Esophagus squamous epithelium (tissue), 5 donors: ENCODE data around the gene BMP7. TPM values are rescaled to one million over a fixed set of nuclear protein-coding genes. Genes with fewer than 3 reads are reported as not detected.

ENCODE experiments used
- DNase-seq: peaks from one replicate; lab custom pipeline; 2025; lab: John Stamatoyannopoulos, UW
- H3K27ac ChIP-seq, 4 donors: fragments of 200-600 bp; sonication (generic); one replicate each; pipeline ENCODE4 v1.5.1; 2016 to 2019; ENCODE audit warnings: mild to moderate bottlenecking in 1 of 4
- H3K27me3 ChIP-seq, 4 donors: fragments of 200-600 bp; sonication (generic); 1 replicate in 3 of 4; 2 replicates in 1 of 4; pipeline versions ENCODE4 v1.5.1 to v1.6.0; 2017 to 2021; ENCODE audit warnings: antibody characterized with exemption in 1 of 4
- H3K36me3 ChIP-seq, 3 donors: fragments of 200-600 bp; sonication (generic); one replicate each; pipeline ENCODE4 v1.5.1; 2016 to 2019
- H3K4me1 ChIP-seq, 3 donors: fragments of 200-600 bp; sonication (generic); one replicate each; pipeline ENCODE4 v1.5.1; 2017 to 2019
- H3K4me3 ChIP-seq, 4 donors: fragments of 200-600 bp; sonication (generic); 1 replicate in 3 of 4; 2 replicates in 1 of 4; pipeline ENCODE4 v1.5.1; 2016 to 2019; ENCODE audit warnings: mild to moderate bottlenecking in 2 of 4, moderate library complexity in 1 of 4
- H3K9me3 ChIP-seq, 3 donors: fragments of 200-600 bp; sonication (generic); one replicate each; pipeline ENCODE4 v1.5.1; 2016 to 2019
- POLR2A ChIP-seq, 4 donors: fragments of 450-650 bp; IDR thresholded peaks; one replicate each; pipeline ENCODE4 v1.6.1; 2017; ENCODE audit warnings: antibody characterized with exemption in 4 of 4, mild to moderate bottlenecking in 4 of 4, moderate library complexity in 3 of 4
- WGBS, 2 donors: methylation state at CpG; one replicate each; pipeline ENCODE4 v1.1.5; 2018; 5-methylcytosine and 5-hydroxymethylcytosine counted together
- intact Hi-C: fragments of 100-400 bp; cut with DNase I; formaldehyde crosslinking; loops from one replicate; pipeline ENCODE4 v1.15.0; 2022
- small RNA-seq, 4 donors: library from RNA; depleted of rRNA; stranded (forward); fragments of <200 nt; gene quantifications; one replicate each; pipeline ENCODE3, GENCODE V24; 2016
- total RNA-seq, 4 donors: library from RNA; depleted of rRNA; stranded (reverse); fragments of >200 nt; gene quantifications; one replicate each; pipeline ENCODE4 v1.1.0, GENCODE V29; 2016
- TF ChIP-seq, protein P1 (sequence below), 6 experiments: fragments of 450-650 bp in 4 of 6; fragments of 200-600 bp in 2 of 6; sonication (generic) in 2 of 6; IDR thresholded peaks; one replicate each; pipeline ENCODE4 v1.5.1; 2016 to 2019; ENCODE audit warnings: antibody characterized with exemption in 6 of 6, mild to moderate bottlenecking in 4 of 6, moderate library complexity in 4 of 6
- donor health status: DM: yes; HTN: yes; CAD: no.

BMP7 gene
- total RNA-seq, 4 donors from 2014 or later: 21.8 to 59.8 (median 35.1) TPM

- Histone ChIP-seq H3K4me3 (no peak overlapping the region), H3K9me3 (no peaks in the 10 kb centered on the region), H3K4me1 (no peaks in the 10 kb centered on the region), H3K27ac (no peak overlapping the region), H3K36me3 (no peaks in the 10 kb centered on the region), H3K27me3 (peaks cover 0 to 25% (median 0%) of the 10 kb centered on the region in 4 donors)
- no peak for DNase-seq
- 95 to 96% methylated on average over 3 to 4 of the region's 4 CpGs for WGBS, 2 donors
- intact Hi-C loops: no loop called here
- TF ChIP-seq, protein P1, sequence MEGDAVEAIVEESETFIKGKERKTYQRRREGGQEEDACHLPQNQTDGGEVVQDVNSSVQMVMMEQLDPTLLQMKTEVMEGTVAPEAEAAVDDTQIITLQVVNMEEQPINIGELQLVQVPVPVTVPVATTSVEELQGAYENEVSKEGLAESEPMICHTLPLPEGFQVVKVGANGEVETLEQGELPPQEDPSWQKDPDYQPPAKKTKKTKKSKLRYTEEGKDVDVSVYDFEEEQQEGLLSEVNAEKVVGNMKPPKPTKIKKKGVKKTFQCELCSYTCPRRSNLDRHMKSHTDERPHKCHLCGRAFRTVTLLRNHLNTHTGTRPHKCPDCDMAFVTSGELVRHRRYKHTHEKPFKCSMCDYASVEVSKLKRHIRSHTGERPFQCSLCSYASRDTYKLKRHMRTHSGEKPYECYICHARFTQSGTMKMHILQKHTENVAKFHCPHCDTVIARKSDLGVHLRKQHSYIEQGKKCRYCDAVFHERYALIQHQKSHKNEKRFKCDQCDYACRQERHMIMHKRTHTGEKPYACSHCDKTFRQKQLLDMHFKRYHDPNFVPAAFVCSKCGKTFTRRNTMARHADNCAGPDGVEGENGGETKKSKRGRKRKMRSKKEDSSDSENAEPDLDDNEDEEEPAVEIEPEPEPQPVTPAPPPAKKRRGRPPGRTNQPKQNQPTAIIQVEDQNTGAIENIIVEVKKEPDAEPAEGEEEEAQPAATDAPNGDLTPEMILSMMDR (IDR thresholded peaks at IDR 0.05): no peak
- TF ChIP-seq POLR2A (IDR thresholded peaks at IDR 0.05): no peak
These were observed 142.9 kb downstream of the BMP7 start for GRCh38 chr20:57123504-57123903.

DNA sequence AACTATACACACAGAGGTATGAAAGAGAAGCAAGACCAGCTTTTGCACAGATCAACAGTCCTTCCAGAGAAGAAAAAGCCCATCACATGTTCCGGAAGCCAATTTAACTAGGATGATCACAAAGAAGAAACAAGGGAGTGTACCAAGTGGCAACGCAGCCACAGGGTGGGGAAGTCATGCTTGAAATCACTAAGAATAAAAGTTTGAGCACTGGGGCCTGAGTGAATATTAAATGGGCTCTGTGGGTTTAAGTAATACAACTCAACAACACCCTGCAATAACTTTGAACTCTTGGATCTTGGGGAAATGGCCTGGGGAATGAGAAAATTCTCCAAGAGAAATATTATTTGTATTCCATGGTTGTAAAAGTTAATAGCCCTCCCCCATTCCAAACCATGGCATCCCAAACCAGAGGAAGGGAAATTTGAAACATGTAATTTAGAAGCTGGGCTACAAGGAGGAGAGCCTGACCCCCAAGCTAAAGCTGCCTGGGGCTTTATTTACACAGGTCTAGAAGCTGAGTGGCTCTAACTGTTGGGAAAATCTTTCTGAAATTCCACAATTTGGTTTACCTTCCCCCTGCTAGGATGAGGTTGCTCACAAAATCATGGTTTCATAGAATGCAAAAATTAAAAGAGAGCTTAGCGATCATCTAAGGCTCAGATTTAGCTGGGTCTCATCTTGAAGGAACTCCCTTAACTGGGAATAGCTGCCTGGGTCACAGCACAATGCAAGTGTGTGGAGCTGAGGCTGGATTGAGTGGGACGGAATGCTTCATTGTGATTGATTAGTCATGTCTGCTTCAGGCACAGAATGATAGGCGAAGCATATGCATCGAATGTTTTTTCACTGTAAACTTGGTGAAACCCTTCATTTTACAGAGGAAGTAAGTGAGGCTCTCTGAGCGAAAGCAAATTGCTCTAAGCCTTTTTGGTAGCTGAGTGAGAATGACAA is 143.6 kb downstream of the BMP7 start:
- intact Hi-C loops: no loop called here
- H3K27ac ChIP-seq: no peak overlapping the region
- no peak for TF ChIP-seq POLR2A (IDR thresholded peaks at IDR 0.05)
- TF ChIP-seq, protein P1 (IDR thresholded peaks at IDR 0.05): no peak
- no peaks in the 10 kb centered on the region for H3K4me1 ChIP-seq
- H3K27me3 ChIP-seq: peaks cover 0 to 21% (median 0%) of the 10 kb centered on the region in 4 donors
- no peaks in the 10 kb centered on the region for H3K9me3 ChIP-seq
- H3K36me3 ChIP-seq: no peaks in the 10 kb centered on the region
- WGBS, 2 donors: 71 to 78% methylated on average over 7 of the region's 7 CpGs
- H3K4me3 ChIP-seq: no peak overlapping the region
- no peak for DNase-seq

- no peak for DNase-seq
- Histone ChIP-seq H3K27ac (no peak overlapping the region), H3K4me1 (no peaks in the 10 kb centered on the region), H3K4me3 (no peak overlapping the region), H3K36me3 (no peaks in the 10 kb centered on the region), H3K9me3 (no peaks in the 10 kb centered on the region), H3K27me3 (peaks cover 0 to 34% (median 0%) of the 10 kb centered on the region in 4 donors)
- whole genome bisulfite sequencing, 2 donors: 84% methylated on average over 4 of the region's 4 CpGs
- intact Hi-C loops: no loop called here
- TF ChIP-seq, protein P1 (IDR thresholded peaks at IDR 0.05): no peak
- no peak for TF ChIP-seq POLR2A (IDR thresholded peaks at IDR 0.05)
These were observed 147.5 kb downstream of the BMP7 start for GRCh38 chr20:57118964-57119363.

Small RNA genes lying within 50 kb of the gene (small RNA-seq; reads per million reads assigned to genes)
- 0 reads per million in 4 donors for gene RF00019

Other genes with a start within 250 kb of the BMP7 start
- not detected for gene SPO11, start 63.2 kb upstream of the BMP7 start, total RNA-seq
- gene RAE1, start 84.6 kb upstream of the BMP7 start, total RNA-seq: 10 to 100 TPM; 24.4 to 42.7 (median 28.3) TPM
- 10 to 100 TPM in 3 of 4 donors, 1 to 10 TPM in 1; 9.1 to 21.0 (median 13.3) TPM for gene RBM38, start 124.8 kb upstream of the BMP7 start, total RNA-seq